ENCODE results near the gene EIF2B5.
A peak's percentile ranks its signal among the peaks of the same experiment; 100 is the strongest.
"Not testable (repeated sequence)": the region's sequence is repeated elsewhere in the genome, so short reads cannot be mapped to it uniquely, and the experiment has no call there.

The EIF2B5 gene

DNA sequence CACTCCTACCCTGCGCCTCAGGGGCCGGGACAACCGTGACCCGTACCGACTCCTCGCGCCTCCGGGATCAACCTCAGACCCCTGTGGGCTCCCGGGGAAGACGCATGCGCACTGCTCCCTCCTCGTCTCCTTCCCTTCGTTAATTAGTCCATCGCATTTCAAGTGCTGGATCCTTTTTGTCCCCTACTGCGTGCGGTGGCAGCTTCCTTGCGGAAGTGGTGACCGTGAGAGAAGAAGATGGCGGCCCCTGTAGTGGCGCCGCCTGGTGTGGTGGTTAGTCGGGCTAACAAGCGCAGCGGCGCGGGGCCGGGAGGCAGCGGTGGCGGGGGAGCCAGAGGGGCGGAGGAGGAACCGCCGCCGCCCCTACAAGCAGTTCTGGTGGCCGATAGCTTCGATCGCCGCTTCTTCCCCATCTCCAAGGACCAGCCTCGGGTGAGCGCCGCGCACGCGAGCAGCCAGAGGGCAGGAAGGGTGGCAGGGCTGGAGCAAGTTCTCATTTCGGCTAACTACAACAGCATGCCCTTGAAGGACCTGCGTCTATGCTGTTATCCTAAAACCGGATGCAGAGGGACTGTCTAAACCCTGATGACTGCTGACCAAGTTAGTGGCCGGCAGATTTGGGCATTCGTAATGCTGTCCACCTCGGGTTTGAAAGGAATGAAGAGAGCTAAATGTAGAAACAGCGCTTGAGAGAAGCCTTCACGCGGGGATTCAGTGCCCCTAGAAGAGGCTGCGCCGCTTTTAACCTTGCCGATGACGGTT, at the start of gene EIF2B5:
Gene EIF2B5 (plus strand): TSS at position 210 of the 762 bp plus-strand sequence. CDS start 28 bp downstream, at position 238.
- DNase-seq (ENCODE audit: low spot score): peak; percentile 92

DNA sequence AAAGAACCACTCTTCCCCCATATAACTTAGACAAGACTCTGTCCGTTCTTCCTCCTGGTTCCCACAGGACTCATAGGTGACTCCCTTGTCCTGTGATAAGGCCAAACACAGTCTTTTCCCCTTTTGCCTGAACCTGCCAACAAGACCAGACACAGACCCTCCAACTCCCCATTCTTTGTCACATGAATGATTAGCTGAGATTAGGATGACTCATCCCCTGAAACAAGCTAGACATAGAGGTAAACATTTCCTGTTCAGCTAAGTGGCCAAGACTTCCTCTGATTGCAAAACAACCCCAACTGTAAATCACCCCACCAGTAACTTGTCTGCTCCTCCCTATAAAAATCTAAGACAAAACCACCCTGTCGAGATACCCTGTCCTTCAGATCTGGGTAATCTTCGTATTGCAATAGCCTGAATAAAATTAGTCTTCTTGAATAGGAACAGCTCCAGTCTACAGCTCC, 49.7 kb upstream of the EIF2B5 start:
- DNase-seq (ENCODE audit: low spot score): no peak

DNA sequence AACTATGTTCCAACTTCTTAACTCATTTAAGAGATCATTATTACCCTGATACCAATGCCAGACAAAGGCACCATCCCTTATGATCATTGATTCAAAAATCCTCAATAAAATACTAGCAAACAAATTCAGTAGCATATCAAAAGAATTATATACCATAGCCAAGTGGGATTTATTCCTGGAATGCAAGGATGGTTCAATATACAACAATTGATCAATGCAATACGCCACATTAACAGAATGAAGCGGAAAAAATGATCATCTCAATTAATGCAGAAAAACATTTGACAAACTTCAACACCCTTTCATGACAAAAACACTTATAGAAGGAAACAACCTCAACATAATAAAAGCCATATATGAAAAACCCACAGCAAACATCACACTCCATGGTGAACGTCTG, 43.0 kb upstream of the EIF2B5 start:
- no peak for DNase-seq (ENCODE audit: low spot score)

DNA sequence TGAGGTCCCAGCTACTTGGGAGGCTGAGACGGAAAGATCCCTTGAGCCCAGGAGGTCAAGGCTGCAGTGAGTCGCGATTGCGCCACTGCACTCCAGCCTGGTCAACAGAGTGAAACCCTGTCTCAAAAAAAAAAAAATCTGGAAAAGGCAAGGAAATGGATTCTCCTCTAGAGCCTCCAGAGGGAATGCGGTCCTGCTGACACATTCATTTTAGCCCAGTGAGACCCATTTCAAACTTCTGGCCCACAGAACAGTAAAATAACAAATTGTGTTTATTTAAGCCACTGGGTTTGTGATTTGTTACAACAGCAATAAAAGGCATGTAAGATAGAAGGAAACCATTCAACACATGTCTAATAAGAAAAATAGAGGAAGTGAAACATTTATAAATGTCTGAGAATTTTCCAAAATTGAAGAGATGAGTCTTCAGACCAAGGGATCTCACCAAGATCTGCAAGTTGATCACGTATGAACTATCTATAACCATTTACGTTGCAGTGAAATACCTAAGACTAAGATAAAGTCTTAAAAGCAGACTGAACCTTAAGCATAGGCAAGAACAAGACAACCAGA, 38.3 kb upstream of the EIF2B5 start, which contains the start of gene HTR3E:
Gene HTR3E (plus strand): TSS at position 254 of the 573 bp plus-strand sequence. CDS start 466 bp downstream, outside the sequence.
- no peak for DNase-seq (ENCODE audit: low spot score)

DNA sequence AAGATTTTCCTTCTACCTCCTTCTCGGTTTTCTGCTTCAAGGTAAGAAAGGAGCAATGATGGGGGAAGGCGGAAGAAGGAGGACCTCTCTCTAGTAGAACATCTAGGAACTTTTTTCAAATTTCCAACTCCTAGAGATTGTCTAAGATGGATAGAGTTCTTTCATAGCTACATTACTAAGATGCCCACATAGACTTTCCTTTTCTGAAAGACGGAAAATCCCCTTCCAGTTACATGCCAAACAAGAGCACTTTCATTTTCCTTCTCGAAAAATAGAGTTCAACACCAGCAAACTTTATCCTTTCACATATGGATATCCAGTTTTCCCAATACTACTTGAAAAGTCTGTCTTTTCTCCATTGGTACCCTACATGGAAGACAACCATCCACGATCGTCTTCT, 37.6 kb upstream of the EIF2B5 start:
- no peak for DNase-seq (ENCODE audit: low spot score)

DNA sequence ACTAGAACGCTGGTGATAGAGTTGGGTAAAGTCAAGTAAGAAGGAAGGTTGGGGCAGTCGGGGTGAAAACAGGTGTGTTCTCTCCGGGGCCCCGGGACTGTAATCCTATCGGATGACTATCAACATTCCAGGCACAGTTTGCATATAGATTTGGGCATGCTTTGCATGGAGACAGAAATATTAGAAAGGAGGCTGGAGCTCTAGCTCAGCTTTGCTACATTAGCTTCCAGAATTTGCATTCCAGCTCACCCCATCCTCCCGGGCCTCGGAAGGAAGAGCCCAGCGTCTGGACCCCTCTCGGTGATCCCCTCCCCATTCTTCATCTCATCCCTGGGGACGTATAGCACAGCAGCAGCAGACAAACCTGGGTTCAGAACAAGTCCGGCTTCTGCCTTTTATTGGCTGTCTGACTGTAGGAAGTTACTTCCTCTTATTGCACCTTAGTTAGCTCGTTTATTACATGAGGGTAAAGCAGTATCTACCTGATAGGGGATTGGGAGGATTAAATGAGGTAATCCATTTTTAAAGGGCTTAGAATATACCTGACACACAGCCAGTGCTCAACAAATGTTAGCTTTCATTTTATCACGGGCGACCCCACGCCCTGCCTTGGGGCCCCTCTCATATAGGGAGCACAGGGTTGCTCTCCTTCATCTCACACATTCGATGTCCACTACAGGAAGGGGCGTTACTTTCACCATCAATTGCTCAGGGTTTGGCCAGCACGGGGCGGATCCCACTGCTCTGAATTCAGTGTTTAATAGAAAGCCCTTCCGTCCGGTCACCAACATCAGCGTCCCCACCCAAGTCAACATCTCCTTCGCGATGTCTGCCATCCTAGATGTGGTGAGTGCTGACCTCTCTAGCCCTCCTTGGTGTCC, 35.1 kb upstream of the EIF2B5 start:
- no peak for DNase-seq (ENCODE audit: low spot score)

DNA sequence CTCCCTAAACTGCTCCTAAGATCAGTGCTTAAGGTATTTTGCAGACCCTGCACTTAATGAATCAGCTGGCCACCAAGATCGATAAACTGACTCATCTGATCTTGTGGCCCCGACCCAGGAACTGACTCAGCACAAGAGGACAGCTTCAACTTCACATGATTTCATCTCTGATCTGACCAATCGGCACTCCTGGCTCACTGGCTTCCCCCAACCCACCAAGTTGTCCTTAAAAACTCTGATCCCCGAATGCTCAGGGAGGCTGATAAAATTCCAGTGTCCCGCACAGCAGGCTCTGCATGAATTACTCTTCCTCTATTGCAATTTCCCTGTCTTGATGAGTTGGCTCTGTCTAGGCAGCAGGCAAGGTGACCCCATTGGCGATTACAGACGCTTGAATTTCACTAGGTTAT, 24.8 kb upstream of the EIF2B5 start:
- no peak for DNase-seq (ENCODE audit: low spot score)

DNA sequence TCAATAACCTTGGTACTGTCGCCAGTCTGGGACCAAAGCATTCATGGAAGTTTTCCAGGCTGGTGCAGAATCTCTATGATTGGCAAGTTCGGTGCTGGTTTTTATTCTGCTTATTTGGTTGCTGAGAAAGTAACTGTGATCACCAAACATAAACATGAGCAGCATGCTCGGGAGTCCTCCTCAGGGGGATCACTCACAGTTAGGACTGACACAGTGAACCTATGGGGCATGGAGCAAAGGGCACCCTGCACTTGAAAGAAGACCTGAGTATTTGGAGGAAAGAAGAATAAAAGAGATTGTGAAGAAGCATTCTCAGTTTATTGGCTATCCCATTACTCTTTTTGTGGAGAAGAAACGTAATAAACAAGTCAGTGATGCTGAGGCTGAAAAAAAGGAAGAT, 19.1 kb upstream of the EIF2B5 start:
- DNase-seq (ENCODE audit: low spot score): no peak

DNA sequence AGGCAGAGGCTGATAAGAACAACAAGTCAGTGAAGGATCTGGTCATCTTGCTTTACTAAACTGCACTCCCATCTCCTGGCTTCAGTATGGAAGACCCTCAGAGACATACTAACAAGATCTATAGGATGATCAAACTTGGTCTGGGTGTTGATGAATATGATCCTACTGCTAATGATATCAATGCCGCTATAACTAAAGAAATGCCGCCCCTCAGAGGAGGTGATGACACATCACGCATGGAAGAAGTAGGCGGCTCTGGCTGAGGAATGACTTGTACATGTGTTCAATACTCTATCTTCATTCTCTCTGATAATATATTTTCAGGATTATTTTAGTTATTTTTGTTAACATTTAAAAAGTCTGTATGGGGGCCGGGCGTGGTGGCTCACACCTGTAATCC, 17.5 kb upstream of the EIF2B5 start:
- DNase-seq (ENCODE audit: low spot score): no peak

DNA sequence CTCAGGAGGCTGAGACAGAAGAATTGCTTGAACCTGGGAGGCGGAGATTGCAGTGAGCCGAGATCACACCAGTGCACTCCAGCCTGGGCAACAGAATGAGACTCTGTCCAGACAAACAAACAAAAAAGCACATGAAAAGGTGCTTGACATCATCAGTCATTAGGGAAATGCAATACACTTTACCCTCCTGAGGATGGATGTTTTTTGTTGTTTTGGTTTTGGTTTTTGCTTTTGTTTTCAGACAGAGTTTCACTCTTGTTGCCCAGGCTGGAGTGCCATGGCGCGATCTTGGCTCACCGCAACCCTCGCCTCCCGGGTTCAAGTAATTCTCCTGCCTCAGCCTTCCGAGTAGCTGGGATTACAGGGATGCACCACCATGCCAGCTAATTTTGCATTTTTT, 14.1 kb upstream of the EIF2B5 start:
- not testable (repeated sequence) for DNase-seq (ENCODE audit: low spot score)

DNA sequence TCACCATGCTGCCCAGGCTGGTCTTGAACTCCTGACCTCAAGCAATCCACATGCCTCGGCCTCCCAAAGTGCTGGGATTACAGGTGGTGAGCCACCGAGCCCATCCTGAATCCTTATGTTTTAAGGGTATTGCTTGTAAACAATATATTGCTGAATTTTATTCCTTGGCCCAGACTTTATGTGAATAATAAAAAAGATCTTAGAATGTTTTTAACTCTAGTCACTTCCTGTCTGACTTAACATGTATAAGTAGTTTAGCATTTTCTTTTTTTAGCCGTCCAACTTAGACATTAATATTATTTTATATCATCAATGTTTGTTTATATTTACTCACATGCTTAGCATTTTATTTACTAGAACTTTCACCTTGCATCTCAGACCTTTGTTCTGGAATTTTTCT, 9.2 kb upstream of the EIF2B5 start:
- no peak for DNase-seq (ENCODE audit: low spot score)

DNA sequence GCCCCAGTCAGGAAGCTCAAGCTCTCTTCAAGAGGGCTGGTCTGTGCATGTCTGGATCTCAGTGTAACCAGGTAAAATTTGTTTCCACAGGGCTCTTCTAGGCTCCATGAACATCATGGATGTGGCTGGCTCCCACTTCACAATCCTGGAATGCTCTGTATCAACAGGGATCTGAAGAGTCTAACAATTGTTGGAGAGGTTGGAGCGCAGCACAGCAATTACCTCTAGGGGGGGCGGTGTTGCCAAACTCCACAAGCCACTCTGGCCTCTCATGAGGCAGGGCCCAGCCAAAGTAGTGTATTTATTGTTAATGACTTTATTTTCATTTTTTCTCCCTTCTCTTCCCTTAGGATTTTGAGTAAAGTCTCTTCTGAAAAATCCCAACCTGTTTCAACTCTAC, 6.1 kb upstream of the EIF2B5 start:
- DNase-seq (ENCODE audit: low spot score): peak; percentile 40

DNA sequence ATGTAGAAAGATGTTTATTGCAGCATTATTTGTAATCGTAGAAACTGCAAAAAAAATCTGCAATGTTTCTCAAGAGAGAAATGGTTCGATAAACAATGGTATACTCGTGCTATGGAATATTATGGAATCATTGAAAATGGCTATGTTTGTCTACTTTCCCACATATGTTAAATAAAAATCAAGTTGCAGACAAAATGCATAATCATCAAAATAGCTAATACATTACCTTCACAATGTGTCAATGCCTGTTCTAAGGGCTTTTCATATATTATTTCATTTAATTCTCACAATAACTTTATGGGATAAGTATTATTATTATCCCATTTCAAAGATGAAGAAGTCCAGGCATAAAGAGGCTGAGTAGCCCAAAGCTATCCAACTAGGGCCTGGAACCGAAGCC, 2.2 kb upstream of the EIF2B5 start:
- DNase-seq (ENCODE audit: low spot score): no peak

DNA sequence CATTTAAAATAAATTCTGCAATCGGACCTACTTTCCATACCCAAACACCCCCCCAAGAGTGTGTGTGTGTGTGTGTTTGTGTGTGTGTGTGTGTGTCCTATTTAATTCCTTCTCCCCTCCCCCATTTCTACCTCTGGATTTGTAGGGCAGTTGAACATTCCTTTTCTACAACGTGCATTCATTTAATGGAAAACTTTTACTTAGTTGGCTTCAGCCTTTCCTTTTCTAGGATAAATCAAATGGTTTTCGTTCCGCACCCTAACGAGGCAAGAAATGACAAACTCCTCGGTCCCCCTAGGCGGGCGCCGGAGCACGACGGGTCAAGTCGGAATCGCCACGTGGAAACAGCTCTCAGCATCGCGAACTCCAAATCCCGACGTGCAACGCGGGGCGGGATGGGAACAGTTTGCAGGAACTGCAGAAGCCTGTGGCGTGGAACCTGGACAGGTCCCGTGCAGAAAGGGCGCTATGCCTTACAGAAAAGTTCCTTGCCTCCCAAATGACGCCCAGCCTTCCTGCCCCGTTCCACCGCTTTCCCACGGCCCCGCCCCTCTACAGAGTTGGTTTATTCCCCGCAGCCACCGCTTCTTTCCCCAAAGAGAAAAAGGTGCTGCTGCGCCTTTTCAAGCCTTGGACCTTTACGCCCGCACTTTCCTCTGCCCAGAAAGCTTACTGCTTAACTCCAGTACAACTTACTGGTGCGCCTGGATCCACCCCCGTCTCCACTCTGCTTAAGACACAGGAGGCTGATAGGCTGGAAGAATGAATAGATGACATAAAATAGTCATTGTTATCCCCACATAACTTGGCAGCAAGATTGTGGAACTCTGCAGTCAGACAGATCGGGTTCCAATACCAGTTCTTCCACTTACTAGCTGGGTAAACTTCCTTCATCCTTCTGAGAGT, 1.1 kb upstream of the EIF2B5 start:
- peak; percentile 63 for DNase-seq (ENCODE audit: low spot score)

DNA sequence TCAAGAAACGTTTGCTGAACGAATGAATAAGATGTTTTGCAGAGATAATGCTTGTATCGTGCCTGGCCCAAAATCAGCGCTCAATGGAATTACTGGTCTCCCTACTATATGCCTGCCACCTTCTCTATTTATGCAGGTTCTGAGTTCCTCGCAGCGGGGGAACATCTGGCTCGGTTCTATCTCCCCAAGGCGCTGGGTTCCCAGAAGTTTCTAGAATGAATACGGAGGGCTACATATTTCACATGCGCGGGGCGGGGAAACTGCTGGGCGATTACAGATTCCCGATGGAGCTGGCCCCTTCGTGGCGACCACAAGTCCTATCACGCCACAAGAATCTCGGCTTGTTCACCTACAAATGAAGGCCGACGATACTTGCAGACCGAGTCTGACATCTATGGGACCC, 411 bp upstream of the EIF2B5 start:
- DNase-seq (ENCODE audit: low spot score): no peak

DNA sequence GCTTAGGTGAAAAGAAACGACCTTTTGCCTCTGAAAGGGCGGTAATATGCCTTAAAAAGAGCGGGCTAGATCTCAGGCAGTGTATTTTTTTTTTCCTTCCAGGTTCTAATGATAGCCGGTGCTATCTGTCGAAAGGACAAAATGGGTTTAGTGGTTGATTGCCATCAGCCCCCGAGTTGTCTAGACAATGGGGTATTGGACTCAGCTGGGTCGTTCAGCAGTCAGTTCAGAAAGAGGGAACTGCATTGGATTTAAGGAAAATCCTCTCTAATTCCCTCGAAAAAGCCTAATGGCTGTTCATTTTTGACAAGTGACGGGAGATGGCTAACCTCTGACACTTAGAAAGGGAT, 728 bp downstream of the EIF2B5 start:
- DNase-seq (ENCODE audit: low spot score): no peak

DNA sequence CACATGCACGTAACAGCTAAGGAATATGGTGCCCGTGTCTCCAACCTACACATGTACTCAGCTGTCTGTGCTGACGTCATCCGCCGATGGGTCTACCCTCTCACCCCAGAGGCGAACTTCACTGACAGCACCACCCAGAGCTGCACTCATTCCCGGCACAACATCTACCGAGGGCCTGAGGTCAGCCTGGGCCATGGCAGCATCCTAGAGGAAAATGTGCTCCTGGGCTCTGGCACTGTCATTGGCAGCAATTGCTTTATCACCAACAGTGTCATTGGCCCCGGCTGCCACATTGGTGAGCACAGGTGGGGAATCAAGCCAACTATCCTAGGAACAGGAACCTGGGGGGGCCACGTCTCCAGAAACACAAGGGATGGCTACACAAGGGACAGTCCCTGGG, 5.3 kb downstream of the EIF2B5 start:
- DNase-seq (ENCODE audit: low spot score): no peak

DNA sequence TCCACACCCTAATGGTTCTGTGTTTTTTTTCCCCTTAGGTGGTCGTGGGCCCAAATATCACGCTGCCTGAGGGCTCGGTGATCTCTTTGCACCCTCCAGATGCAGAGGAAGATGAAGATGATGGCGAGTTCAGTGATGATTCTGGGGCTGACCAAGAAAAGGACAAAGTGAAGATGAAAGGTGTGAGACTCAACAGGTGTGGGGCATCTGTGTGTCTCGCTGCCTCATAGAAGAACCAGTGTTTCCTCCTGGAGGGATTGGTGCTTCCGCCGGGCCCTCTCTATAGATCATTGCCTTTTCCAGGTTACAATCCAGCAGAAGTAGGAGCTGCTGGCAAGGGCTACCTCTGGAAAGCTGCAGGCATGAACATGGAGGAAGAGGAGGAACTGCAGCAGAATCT, 7.0 kb downstream of the EIF2B5 start:
- no peak for DNase-seq (ENCODE audit: low spot score)

DNA sequence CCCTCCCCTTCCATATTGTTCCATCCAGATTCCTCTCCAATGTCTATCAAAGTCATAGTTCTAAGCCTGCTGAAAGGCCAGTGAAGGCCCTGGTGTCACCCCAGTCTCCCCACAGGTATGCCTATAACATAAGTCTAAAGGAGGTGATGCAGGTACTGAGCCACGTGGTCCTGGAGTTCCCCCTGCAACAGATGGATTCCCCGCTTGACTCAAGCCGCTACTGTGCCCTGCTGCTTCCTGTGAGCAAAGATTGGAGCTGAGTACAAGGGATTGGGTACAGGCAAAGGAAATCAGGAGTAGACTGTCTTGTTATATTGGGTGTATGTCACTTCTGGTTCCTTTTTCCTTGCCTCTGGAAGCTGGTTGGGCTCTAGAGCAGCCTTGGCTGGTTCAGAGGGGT, 8.2 kb downstream of the EIF2B5 start:
- no peak for DNase-seq (ENCODE audit: low spot score)

DNA sequence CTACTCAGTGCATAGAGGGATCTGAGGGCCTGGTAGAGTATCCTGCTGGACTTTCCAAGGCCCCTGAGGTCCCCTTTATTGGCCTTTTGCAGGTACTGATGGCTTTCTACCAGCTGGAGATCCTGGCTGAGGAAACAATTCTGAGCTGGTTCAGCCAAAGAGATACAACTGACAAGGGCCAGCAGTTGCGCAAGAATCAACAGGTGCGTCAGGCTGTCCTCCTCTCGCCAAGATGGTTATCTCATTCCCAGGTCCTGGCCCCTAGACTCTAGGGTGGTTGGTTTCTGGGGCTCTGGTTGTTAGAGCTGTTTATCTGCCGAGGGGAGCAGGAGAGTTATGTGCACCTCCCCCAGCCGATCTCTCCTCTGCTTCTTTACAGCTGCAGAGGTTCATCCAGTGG, 9.3 kb downstream of the EIF2B5 start:
- DNase-seq (ENCODE audit: low spot score): no peak

DNA sequence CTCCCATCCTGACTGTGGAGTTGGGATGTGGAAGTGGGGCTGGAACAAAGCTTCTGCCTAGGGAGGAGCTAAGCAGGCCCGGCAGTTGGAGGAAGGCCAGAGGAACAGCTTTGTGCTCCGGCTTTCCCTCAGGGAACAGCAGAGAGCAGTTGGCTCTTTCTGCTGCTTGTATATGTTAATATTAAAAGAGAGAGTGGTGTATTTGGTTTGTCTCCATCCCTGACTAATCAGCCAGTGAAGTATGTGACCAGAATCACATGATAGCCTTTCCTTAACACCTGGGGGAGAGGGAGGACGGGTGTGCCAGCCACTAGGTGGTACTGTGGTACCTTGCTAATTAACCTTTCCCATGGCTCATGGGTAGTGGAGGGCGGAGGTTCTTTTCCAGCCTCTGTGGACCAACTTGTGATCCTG, 10.0 kb downstream of the EIF2B5 start:
- DNase-seq (ENCODE audit: low spot score): no peak

DNA sequence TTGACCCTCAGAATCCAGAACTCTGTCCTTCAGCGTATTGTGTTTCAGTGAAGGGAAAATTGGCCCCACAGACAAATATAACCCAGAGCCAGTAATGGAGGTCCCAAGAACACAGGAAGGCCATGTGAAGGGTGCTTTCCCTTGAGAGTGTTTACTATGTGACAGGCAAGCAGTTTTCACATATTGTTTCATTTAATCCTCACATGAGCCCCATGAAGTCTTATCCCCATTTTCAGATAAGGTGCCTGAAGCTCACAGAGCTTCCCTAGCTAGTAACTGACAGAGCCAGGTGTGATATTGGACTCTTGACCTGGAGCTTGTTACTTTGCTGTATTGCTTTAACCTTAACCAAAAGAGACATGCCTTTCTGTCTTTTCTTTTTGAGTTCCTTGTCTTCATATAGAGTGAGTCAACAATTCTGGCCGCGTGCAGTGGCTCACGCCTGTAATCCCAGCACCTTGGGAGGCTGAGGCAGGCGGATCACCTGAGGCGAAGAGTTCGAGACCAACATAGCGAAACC, 10.7 kb downstream of the EIF2B5 start:
- no peak for DNase-seq (ENCODE audit: low spot score)

Measured in hepatic stellate cell (primary cell).